Transverse colon (tissue), 3 donors: ENCODE data around the gene RBM17.

ENCODE experiments used
- CTCF ChIP-seq, 5 experiments: fragments of 200-600 bp in 3 of 5; fragments of 450-650 bp in 2 of 5; sonication (generic) in 3 of 5; IDR thresholded peaks; 1 replicate in 2 of 5; 2 replicates in 3 of 5; pipeline ENCODE4 v1.5.1; 2016 to 2017; ENCODE audit warnings: antibody characterized with exemption in 5 of 5, inconsistent platforms in 3 of 5, mild to moderate bottlenecking in 2 of 5, moderate library complexity in 1 of 5
- POLR2A ChIP-seq: fragments of 450-650 bp; IDR thresholded peaks from one replicate; pipeline ENCODE4 v1.6.1; 2016; ENCODE audit warnings: antibody characterized with exemption, mild to moderate bottlenecking, moderate library complexity

GRCh38 chr10:6114805-6115341 lies 26.0 kb downstream of the RBM17 start:
- no peak for TF ChIP-seq CTCF (IDR thresholded peaks at IDR 0.05)
- TF ChIP-seq POLR2A, result no peak
